ENCODE data around the gene APOBEC3H. TPM values are rescaled to one million over a fixed set of nuclear protein-coding genes. Genes with fewer than 3 reads are reported as not detected.

Gene APOBEC3H
- total RNA-seq, 1 donor from 2014 or later, result not detected

DNA sequence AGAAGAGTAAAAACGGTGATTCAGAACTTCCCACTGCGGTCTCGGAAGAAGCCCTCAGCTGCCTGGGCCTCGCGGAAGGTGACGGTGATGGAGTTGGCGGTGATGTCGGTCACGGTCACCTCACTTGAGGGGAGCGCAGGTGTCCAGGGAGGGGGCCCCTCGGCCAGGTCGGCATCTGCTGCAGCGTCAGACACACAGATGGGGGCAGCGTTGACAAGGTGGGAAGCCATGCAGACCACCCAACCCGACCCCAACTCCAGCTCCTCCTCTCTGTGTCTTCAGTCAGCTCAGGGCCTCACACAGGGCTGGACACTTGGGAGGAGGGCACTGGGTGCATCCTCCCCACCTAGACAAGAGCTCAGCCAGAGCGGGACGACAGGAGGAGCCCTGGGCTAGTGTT is 36.8 kb downstream of the APOBEC3H start:
- no peak for DNase-seq (ENCODE audit: low read depth)

DNA sequence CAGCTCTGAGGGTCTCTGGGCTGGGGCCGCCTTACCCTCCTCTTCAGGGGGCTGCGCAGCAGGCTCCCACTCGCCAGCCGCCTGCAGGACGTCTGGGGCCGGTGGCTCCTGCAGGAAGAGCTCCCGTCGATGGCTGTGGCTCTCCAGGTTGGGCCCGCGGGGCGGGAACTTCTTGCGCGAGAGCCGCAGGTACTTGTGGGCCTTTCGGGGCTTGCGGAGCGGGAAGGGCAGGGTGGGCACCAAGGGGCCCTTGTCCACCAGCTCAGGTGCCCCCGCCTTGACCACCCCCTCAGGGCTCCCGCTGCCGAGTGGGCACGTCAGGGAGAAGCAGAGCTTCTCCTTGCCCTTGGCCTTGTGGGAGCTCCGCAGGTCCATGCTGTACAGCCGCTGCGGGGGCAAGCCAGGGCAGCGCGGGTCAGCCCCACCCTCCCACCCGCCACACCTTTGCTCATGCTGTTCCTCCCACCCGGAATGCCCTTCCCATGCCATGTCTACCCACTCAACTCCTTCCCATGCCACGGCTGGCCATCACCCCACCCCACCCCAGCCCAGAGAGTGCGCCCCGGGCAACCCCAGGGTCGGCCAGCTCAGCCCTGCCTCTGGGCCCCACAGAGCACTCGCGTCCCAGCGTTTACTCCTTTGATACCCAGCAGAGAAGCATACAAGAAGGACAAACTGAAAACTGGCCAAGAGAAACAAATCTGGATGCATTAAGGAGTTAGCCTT is 37.5 kb downstream of the APOBEC3H start:
- no peak for DNase-seq (ENCODE audit: low read depth)

DNA sequence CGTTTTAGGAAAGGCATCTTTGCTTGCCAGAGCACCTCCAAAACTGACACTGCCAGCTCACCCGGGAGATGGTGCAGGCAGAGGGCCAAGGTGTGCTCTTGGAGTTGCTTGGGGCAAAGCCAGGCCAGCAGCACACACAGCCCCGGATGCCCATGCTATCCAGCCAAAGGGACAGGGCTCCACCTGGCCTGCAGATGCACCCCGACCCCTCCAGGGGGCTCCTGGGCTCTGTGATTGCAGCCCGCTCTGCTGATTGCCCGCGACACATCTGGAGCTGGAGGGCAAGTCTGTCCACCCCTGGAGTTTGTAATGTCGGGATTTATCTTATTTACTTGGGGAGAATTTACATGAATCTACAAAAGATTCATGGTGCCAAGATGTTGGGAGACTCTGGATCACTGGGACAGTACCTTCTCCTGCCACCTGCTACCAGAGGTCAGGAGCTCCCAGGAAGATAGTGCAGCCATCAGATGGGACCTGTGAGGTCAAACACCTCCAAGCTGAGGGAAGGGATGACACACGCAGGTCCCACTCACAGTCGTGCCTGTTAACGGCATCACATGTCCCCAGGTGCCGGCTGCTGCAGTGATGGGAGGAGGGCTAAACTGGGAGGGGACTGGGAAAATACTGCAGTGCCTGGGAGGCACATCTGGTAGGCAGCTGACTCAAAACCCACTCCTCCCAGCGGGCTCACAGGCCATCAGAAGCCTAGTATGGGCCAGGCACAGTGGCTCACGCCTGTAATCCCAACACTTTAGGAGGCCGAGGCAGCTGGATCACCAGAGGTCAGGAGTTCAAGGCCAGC is 38.2 kb downstream of the APOBEC3H start:
- DNase-seq (ENCODE audit: low read depth), result no peak

- no peak for DNase-seq (ENCODE audit: low read depth)
Observed at GRCh38 chr22:39136317-39136716, 39.3 kb downstream of the APOBEC3H start.

- DNase-seq (ENCODE audit: low read depth), result no peak
Observed at GRCh38 chr22:39138357-39138997, 41.4 kb downstream of the APOBEC3H start.

GRCh38 chr22:39139933-39140332 is 42.9 kb downstream of the APOBEC3H start:
- no peak for DNase-seq (ENCODE audit: low read depth)

DNA sequence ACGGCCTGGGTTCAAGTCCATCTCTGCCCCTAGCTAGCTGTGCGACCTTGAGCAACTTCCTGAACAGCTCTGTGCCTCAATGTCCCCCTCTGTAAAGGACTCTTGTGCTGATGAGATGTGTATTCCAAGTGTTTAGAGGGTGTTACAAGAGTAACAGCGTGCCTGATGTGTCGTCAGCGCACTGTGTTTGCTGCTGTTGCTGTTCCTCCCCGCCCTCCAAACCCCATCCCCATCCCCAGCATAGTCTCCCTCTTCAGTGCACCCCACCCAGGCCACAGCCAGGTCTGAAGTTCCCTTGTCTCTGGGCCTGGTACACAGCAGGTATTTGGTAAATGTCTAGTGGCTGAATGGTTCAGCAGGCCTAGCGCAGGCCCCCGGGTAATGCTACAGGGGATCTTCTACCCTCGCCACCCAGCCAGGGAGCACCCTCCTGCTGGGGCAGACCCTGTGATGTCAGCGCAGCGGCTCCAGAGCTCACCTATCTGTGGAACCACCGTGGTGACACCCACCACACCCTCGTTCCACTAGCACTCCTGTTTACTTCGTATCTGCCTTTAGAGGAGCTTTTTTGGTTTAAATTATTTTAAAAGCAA is 45.1 kb downstream of the APOBEC3H start:
- DNase-seq (ENCODE audit: low read depth), result no peak

- DNase-seq (ENCODE audit: low read depth), result no peak
Observed at GRCh38 chr22:39144101-39144767, 47.2 kb downstream of the APOBEC3H start.

DNA sequence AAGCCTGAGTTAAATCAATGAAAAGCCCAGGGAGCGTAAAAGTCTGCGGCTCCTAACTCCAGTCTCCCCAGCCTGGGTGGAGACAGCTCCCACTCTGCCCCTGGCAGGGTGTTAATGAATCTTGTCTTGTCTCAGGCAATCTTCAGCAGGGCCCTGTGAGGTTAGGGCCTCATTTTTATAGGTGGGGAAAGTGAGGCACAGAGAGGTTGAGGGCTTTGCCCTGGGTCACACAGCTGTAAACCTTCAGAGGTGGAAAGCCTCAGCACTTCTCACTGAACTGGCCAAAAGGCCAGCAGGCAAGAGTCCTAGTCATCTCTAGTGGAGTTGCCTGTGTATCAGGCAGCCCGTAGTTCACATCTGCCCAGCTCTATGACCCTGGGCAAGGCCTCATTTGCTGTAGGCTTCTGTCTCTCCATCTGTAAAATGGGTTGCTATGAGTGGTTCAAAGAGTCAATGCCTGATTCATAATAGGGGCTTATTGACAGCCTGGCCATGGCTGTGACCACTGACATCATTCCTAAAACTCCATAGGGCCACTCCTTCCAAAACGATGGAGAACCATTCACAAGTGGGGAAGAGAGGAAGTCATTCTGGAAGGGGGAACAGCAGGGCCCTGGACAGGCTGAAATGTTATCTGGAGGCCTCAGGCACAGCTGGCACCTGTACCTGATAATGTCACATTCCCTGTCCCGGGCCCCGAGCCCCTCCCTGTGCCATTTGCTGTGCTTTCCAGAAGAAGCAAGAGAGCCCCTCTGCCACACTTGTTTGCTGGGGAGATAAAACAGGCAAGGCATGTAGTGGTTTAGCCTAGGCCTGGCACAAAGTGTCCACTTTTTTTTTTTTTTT is 49.4 kb downstream of the APOBEC3H start:
- DNase-seq (ENCODE audit: low read depth), result no peak

DNA sequence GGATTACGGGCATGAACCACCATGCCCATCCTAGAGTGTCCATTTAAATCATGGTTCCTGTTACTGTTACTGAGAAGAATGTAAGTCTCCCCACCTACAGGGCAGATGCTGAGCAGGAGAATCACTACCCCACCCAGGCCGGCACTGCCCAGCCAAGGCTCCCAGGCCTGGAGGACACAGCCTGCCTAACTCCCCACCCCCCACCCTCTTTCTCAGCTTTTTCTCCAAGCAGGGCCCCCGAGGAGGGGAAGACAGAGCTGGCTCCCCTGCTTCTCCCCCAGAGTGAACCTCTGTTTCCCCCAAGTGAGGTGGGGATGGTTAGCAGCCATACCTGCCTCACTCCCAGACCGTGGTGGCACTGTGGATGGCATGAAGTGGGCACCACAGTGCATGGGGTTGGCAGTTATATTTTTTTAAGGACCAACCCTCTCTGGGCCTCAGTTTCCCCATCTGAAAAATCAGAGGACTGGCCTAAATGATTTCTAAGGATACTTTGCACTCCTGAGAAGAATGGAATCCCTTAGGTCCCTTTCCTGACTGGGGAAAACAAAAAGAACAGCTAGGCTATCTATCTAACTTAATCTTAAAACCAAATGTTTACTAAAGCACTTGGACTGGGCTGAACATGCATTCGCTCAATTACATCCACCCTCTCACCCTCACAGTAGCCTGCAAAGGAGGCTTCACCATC is 50.4 kb downstream of the APOBEC3H start:
- DNase-seq (ENCODE audit: low read depth), result no peak

DNA sequence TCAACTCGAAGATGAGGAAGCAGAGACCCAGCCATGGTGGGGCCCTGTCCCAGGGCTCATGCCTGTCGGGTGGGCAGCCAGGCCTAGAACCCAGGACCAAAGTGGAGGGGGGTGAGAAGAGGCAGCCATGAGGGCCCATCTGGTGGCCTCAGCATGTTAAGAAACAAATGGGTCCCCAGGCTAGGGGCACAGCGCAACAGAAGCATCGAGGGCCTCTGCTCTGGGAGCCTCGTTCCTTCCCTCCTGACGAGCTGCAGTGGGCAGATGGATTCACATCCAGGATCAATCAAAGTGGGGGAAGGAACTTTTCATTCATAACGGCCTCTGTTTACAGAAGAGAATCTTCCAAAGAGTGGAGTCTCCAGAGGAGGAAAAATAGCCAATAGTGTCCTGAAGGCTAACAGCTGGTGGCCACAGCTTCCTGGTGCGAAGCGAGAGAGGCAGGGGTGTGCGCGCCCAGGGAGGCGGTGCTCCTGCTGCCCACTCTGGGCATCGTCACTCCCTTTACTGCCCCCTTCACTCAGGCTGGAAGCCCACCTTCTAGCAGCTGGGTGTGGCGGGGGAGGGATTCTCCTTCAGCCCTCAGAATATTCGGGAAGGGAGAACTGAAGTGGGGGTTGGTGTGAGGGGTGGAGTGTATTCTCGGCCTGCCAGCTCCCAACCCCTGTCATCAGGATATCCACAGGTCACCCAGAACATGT is 51.1 kb downstream of the APOBEC3H start:
- no peak for DNase-seq (ENCODE audit: low read depth)

- DNase-seq (ENCODE audit: low read depth), result no peak
Observed at GRCh38 chr22:39148727-39149535, 51.9 kb downstream of the APOBEC3H start.

- no peak for DNase-seq (ENCODE audit: low read depth)
Observed at GRCh38 chr22:39149915-39150847, 53.1 kb downstream of the APOBEC3H start.

DNA sequence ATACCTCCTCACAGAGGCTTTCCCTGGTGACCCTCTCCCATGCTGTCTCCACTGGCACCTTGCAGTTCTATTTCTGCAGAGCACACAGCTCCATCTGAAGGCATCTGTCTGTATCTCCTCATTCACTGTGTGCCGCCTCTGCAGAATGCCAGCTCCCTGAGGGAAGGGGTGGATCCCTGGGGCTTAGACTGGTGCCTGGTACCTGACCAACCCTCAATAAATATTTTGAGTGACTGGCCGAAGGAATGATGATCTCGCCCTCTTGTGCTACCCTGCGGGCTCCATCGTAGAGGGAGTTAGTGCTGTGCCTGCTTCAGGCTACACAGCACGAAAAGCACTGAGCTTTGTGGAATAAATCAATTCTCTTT is 53.8 kb downstream of the APOBEC3H start:
- DNase-seq (ENCODE audit: low read depth), result no peak

DNA sequence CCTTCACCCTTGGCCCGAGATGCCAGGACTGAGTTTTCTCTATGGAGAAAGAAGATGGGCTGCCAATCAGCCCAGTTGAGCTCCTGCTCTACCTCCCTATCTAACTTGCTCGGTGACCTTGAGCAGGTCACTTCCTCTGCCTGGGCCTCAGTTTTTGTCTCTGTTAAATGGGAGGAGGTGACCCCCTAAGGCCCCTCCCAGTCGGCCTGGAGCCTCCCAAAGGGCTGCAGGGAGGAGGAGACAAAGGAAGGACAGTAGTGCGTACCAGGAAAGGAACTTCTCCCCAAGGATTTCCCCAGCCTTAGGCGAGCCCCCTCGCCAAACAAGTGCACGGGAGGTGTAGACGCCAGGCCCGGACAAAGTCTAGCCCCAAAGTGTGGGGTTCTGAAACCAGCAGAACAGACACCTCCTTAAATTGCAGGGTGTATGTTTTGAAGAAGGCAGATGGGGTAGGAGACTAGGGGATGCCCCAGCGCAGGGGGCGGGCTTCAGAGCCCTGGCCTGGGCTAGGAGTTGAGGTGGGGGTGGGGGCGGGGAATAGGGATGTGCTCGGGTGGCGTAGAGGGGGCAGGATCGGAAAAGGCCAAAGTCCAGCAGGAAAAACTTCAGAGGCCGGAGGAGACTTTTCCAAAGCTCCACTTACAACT is 54.4 kb downstream of the APOBEC3H start:
- DNase-seq (ENCODE audit: low read depth), result no peak

DNA sequence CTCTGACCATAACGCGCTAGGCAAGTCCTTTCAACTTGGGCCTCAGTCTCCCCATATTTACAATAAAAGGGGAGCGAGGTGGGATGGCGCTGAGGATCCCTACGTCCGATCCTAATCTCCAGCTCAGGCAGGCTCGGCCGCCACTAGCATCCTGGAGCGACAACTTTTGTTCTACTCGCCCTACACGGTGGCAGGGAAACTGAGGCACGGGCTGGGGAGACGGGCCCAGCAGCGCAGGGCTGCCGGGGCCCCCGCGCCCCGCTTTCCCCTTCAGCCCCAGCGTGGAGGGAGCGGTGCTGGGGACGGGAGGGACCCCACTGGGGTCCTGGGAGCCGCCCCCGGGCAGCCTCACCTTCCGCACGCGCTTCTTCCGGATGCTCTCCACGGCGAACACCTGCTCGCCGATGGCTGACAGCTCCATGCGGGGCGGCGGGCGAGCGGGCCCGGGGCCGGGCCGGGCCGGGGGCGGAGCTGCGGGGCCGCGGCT is 55.0 kb downstream of the APOBEC3H start:
- DNase-seq (ENCODE audit: low read depth), result no peak
